GM23338 (cell line): Measurements from ENCODE around the gene ARHGAP1. TPM values are rescaled to one million over a fixed set of nuclear protein-coding genes. Genes with fewer than 3 reads are reported as not detected.

Experiments
- ATAC-seq: fragments of 200-7000 bp; cut with Tn5 transposase; 3 replicates; pipeline ENCODE4 v1.9.1; 2020
- DNase-seq: peaks from one replicate; pipeline ENCODE4 v3.0.0-alpha.2; 2015; ENCODE audit warnings: low spot score
- H2AFZ ChIP-seq: fragments of 200-600 bp; sonication (generic); 2 replicates; pipeline ENCODE4 v1.8.0; 2016; ENCODE audit warnings: antibody characterized with exemption, mild to moderate bottlenecking, moderate library complexity
- H3F3A ChIP-seq: fragments of 200-600 bp; sonication (generic); replicated peaks from 2 replicates; pipeline ENCODE4 v1.8.0; 2017; ENCODE audit warnings: antibody characterized with exemption, mixed run types, low read depth
- H3K27ac ChIP-seq: fragments of 200-600 bp; sonication (generic); 2 replicates; pipeline ENCODE4 v1.6.1; 2016; ENCODE audit warnings: low read depth
- H3K27me3 ChIP-seq: fragments of 200-600 bp; sonication (generic); 2 replicates; pipeline ENCODE4 v1.8.0; 2016; ENCODE audit warnings: mild to moderate bottlenecking, mixed run types, moderate library complexity; ENCODE audit not compliant: insufficient read depth
- H3K36me3 ChIP-seq: fragments of 200-600 bp; sonication (generic); 2 replicates; pipeline ENCODE4 v1.8.0; 2016; ENCODE audit warnings: mild to moderate bottlenecking; ENCODE audit not compliant: insufficient read depth
- H3K4me1 ChIP-seq: fragments of 200-600 bp; sonication (generic); 2 replicates; pipeline ENCODE4 v1.8.0; 2016; ENCODE audit warnings: mild to moderate bottlenecking, moderate library complexity; ENCODE audit not compliant: insufficient read depth
- H3K4me2 ChIP-seq: fragments of 200-600 bp; sonication (generic); 2 replicates; pipeline ENCODE4 v1.7.1; 2017; ENCODE audit warnings: mixed run types
- H3K4me3 ChIP-seq: fragments of 200-600 bp; sonication (generic); 2 replicates; pipeline ENCODE4 v1.6.1; 2016; ENCODE audit warnings: mixed run types
- H3K79me2 ChIP-seq: fragments of 200-600 bp; sonication (generic); replicated peaks from 2 replicates; pipeline ENCODE4 v1.8.0; 2017; ENCODE audit warnings: mild to moderate bottlenecking; ENCODE audit not compliant: insufficient read depth
- H3K9me2 ChIP-seq: fragments of 200-600 bp; sonication (generic); 2 replicates; pipeline ENCODE4 v1.8.0; 2017; ENCODE audit not compliant: insufficient read depth
- H4K20me1 ChIP-seq: fragments of 200-600 bp; sonication (generic); replicated peaks from 2 replicates; pipeline ENCODE4 v1.8.0; 2017; ENCODE audit warnings: mild to moderate bottlenecking; ENCODE audit not compliant: insufficient read depth
- H3K27ac Mint-ChIP-seq: 2 replicates; pipeline ENCODE4 v1.8.0; 2020; ENCODE audit warnings: inconsistent platforms, mild to moderate bottlenecking, moderate library complexity, mixed read lengths
- H3K27me3 Mint-ChIP-seq: 3 replicates; pipeline ENCODE4 v1.8.0; 2022; ENCODE audit warnings: low read depth, mild to moderate bottlenecking, moderate library complexity, mixed read lengths, inconsistent platforms; ENCODE audit not compliant: insufficient read depth, poor library complexity
- H3K36me3 Mint-ChIP-seq: 3 replicates; pipeline ENCODE4 v1.8.0; 2021; ENCODE audit warnings: low read depth, mild to moderate bottlenecking, inconsistent platforms, moderate library complexity, mixed read lengths
- H3K4me1 Mint-ChIP-seq: 3 replicates; pipeline ENCODE4 v1.8.0; 2020; ENCODE audit warnings: mild to moderate bottlenecking, inconsistent platforms, mixed read lengths
- H3K4me3 Mint-ChIP-seq: 3 replicates; pipeline ENCODE4 v1.8.0; 2021; ENCODE audit warnings: moderate library complexity, mild to moderate bottlenecking, inconsistent platforms, mixed read lengths
- H3K9me3 Mint-ChIP-seq: 3 replicates; pipeline ENCODE4 v1.8.0; 2020; ENCODE audit warnings: moderate library complexity, mild to moderate bottlenecking, inconsistent platforms, mixed read lengths
- CREB1 ChIP-seq: fragments of 250-450 bp; sonication (Bioruptor Pico); IDR thresholded peaks from 2 replicates; pipeline ENCODE4 v1.5.0; 2020; ENCODE audit warnings: low read depth, mild to moderate bottlenecking, moderate library complexity
- CTCF ChIP-seq, 2 experiments: fragments of 200-600 bp in 1 of 2; sonication (generic) in 1 of 2; conservative IDR thresholded peaks; 2 replicates each; pipeline versions ENCODE4 v1.5.1 to v1.6.1; 2016 to 2017; ENCODE audit warnings: antibody characterized with exemption in 2 of 2, low read depth in 2 of 2, mild to moderate bottlenecking in 2 of 2, moderate library complexity in 1 of 2
- ETS1 ChIP-seq: IDR thresholded peaks from 2 replicates; pipeline ENCODE4 v1.6.1; 2016; ENCODE audit warnings: antibody characterized with exemption
- EZH2 ChIP-seq: fragments of 200-600 bp; sonication (generic); IDR thresholded peaks from one replicate; pipeline ENCODE4 v1.8.0; 2017; ENCODE audit warnings: antibody characterized with exemption, mild to moderate bottlenecking, low read depth; ENCODE audit not compliant: unreplicated experiment
- EZH2phosphoT487 ChIP-seq: fragments of 200-600 bp; sonication (generic); IDR thresholded peaks from one replicate; pipeline ENCODE4 v1.8.1; 2018; ENCODE audit warnings: antibody characterized with exemption; ENCODE audit not compliant: unreplicated experiment
- JUNB ChIP-seq: IDR thresholded peaks from one replicate; pipeline ENCODE4 v1.6.1; 2016; ENCODE audit warnings: antibody characterized with exemption; ENCODE audit not compliant: unreplicated experiment
- NANOG ChIP-seq: IDR thresholded peaks from 2 replicates; pipeline ENCODE4 v1.6.1; 2016; ENCODE audit warnings: antibody characterized with exemption, borderline replicate concordance
- POLR2AphosphoS5 ChIP-seq: IDR thresholded peaks from 2 replicates; pipeline ENCODE4 v1.6.1; 2016; ENCODE audit warnings: antibody characterized with exemption, low read depth
- REST ChIP-seq: IDR thresholded peaks from one replicate; pipeline ENCODE4 v1.6.1; 2018; ENCODE audit warnings: antibody characterized with exemption; ENCODE audit not compliant: unreplicated experiment
- STAT1 ChIP-seq: IDR thresholded peaks from one replicate; pipeline ENCODE4 v1.6.1; 2016; ENCODE audit warnings: antibody characterized with exemption; ENCODE audit not compliant: unreplicated experiment
- ZNF114 ChIP-seq: fragments of 250-450 bp; sonication (Bioruptor Pico); IDR thresholded peaks from 2 replicates; pipeline ENCODE4 v1.5.0; 2020; ENCODE audit warnings: mild to moderate bottlenecking, moderate library complexity
- ZNF331 ChIP-seq: fragments of 250-450 bp; sonication (Bioruptor Pico); IDR thresholded peaks from 2 replicates; pipeline ENCODE4 v1.5.0; 2020; ENCODE audit warnings: low read depth, mild to moderate bottlenecking, moderate library complexity
- ZNF462 ChIP-seq: fragments of 250-450 bp; sonication (Bioruptor Pico); IDR thresholded peaks from 2 replicates; pipeline ENCODE4 v1.5.0; 2020; ENCODE audit warnings: mild to moderate bottlenecking, moderate library complexity
- polyA plus RNA-seq: library from polyadenylated mRNA; unstranded; fragments of >200 nt; fragmentation: Nextera tagmentation; extraction: Ambion mirVana; gene quantifications from 2 replicates; pipeline ENCODE4 v1.2.1, GENCODE V29; 2016
- total RNA-seq: library from RNA; depleted of rRNA; stranded (reverse); fragments of >200 nt; shearing (Covaris generic); gene quantifications from 2 replicates; pipeline ENCODE4 v1.2.3, GENCODE V29; 2014

The ARHGAP1 gene
- total and polyA plus RNA-seq, 2 experiments from 2014 or later = 23.4 to 38.1 TPM

- no peak overlapping the region for H3K27ac Mint-ChIP-seq
- no peaks in the 10 kb centered on the region for H4K20me1 ChIP-seq
- no peak overlapping the region for H2AFZ ChIP-seq
- H3K27me3 ChIP-seq = no peaks in the 10 kb centered on the region
- no peak overlapping the region for H3K27ac ChIP-seq
- TF ChIP-seq JUNB = no peak
- TF ChIP-seq POLR2AphosphoS5 = no peak
- TF ChIP-seq EZH2 = no peak
- TF ChIP-seq EZH2phosphoT487 = no peak
- no peak for TF ChIP-seq ZNF462 (CRISPR knock-in tag)
- no peak for TF ChIP-seq ETS1
- TF ChIP-seq NANOG = no peak
- no peak for TF ChIP-seq STAT1
- TF ChIP-seq CREB1 = no peak
- TF ChIP-seq ZNF331 (CRISPR knock-in tag) = no peak
- TF ChIP-seq REST = no peak
- no peak for TF ChIP-seq ZNF114 (CRISPR knock-in tag)
- TF ChIP-seq CTCF (conservative IDR thresholded peaks at IDR 0.05; ENCODE audit: low read depth in 2 of 2) = no peak
- ATAC-seq (no peak), DNase-seq (no peak)
- H3K4me1 Mint-ChIP-seq = peaks cover 7% of the 10 kb centered on the region; the same call in 1 of the 3 replicates
- H3K9me2 ChIP-seq = no peaks in the 10 kb centered on the region
- H3K4me3 ChIP-seq = no peak overlapping the region
- H3K36me3 ChIP-seq = no peaks in the 10 kb centered on the region
- no peak overlapping the region for H3K4me2 ChIP-seq
- no peak overlapping the region for H3K4me3 Mint-ChIP-seq
- no peaks in the 10 kb centered on the region for H3K9me3 Mint-ChIP-seq
- no peaks in the 10 kb centered on the region for H3F3A ChIP-seq
- H3K79me2 ChIP-seq = 0 out of 2 replicates have a peak, but pooled peaks cover 3% of the 10 kb centered on the region
- peaks cover 4% of the 10 kb centered on the region; the same call in 1 of the 3 replicates for H3K36me3 Mint-ChIP-seq
- peaks cover 1% of the 10 kb centered on the region for H3K27me3 Mint-ChIP-seq
- no peaks in the 10 kb centered on the region for H3K4me1 ChIP-seq
These were observed 6.8 kb downstream of the ARHGAP1 start for GRCh38 chr11:46693597-46694012.
